MM.1S (cell line): ENCODE results near the gene OTOP3.

Experiments
- CTCF ChIP-seq: fragments of 300-600 bp; sonication (generic); IDR thresholded peaks from 2 replicates; pipeline ENCODE4 v1.5.1; 2016; ENCODE audit warnings: antibody characterized with exemption, low read length, mixed read lengths
- EZH2 ChIP-seq: fragments of 300-600 bp; sonication (generic); optimal IDR thresholded peaks from 2 replicates; pipeline ENCODE3; 2017; ENCODE audit warnings: low read depth, mild to moderate bottlenecking, antibody characterized with exemption, low read length, mixed read lengths
- EZH2phosphoT487 ChIP-seq: fragments of 300-600 bp; sonication (generic); IDR thresholded peaks from 2 replicates; pipeline ENCODE4 v1.6.1; 2018; ENCODE audit warnings: antibody characterized with exemption, low read length

DNA sequence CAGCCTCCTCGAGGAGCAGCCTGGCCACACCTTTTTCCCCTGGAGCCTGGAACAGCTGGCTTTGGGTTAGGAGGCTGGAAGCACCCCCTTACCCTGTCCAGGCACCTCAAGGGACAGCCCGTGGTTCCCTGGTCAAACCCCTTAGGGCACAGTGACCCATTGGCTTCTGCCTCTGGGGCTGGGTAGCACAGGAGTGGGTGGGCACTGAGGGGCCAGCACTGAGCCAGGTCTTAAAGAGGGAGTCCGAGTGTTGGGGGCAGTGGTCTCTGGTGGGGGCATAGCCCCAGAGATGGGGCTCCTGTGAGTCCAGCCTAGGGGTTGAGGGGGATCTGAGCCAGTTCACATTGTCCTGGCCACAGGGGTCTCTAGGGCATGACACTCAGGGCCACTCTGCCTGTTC, 15.4 kb downstream of the OTOP3 start:
- TF ChIP-seq CTCF (no peak), EZH2 (no peak), EZH2phosphoT487 (no peak)
